Measurements from ENCODE around the gene SLC38A10. TPM values are rescaled to one million over a fixed set of nuclear protein-coding genes. Genes with fewer than 3 reads are reported as not detected.

SLC38A10 gene
- total RNA-seq, 1 experiment from 2014 or later: 20.8 TPM

DNA sequence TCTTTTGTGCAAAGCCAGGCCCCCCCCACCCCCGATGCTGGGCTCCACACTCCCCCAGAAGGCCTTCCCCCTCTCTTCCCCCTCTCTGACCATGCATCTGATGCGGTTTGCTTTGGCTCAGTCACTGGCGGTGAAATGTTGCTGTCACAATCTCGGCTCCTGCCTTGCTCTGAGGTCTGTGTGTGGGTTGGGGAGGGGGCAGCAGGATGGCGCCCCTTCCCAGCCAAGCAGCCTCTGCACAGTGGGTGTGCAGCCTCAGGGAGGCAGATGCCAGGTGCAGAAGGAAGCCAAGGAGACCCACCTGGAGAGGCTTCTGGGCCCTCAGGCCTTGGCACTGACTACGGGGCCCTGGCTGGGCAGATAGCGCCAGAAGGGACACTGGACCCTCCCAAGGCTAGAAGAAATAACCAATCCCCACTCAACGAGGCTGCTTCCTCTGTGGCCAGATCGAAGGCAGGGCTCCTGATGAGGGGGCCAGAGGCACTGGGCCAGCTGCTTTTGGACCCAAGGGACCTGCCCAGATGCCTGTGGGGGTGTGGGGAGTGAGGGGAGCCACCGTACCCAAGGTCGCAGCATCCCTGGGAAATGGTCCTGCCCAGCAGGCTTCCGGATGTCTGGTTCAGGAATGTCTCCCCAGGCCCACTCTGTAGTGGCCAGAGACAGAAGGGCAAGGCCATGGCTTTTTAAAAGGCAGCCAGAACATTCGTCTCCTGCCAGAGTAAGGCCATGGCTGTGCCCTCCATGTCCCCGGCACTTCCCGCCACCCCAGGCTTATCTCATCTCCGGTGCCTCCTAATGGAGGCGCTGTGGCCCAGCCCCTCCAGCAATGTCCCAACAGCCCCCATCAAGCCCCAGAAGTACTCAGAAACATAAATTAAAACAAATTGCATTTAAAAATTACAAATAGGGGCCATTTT is 43.4 kb upstream of the SLC38A10 start:
- H3K9me3 ChIP-seq (ENCODE audit: low read length): no peaks in the 10 kb centered on the region
- no peaks in the 10 kb centered on the region for H3K4me1 ChIP-seq (ENCODE audit: low read length)
- no peak overlapping the region for H3K9ac ChIP-seq (ENCODE audit: low read length)
- H3K4me2 ChIP-seq (ENCODE audit: low read depth, low read length, poor library complexity, severe bottlenecking): no peak overlapping the region
- no peak overlapping the region for H2AFZ ChIP-seq (ENCODE audit: low read length)
- H3K4me3 ChIP-seq (ENCODE audit: low read length): no peak overlapping the region
- no peaks in the 10 kb centered on the region for H3K27me3 ChIP-seq (ENCODE audit: low read length)
- H4K20me1 ChIP-seq (ENCODE audit: insufficient read depth, low read depth, low read length): no peaks in the 10 kb centered on the region
- no peak overlapping the region for H3K27ac ChIP-seq (ENCODE audit: low read length)
- no peak for DNase-seq
- H3K79me2 ChIP-seq (ENCODE audit: low read length): no peaks in the 10 kb centered on the region
- H3K9me2 ChIP-seq (replicated peaks; ENCODE audit: insufficient read depth, low read length): no peaks in the 10 kb centered on the region
- no peaks in the 10 kb centered on the region for H3K36me3 ChIP-seq (ENCODE audit: insufficient read depth, low read length)

DNA sequence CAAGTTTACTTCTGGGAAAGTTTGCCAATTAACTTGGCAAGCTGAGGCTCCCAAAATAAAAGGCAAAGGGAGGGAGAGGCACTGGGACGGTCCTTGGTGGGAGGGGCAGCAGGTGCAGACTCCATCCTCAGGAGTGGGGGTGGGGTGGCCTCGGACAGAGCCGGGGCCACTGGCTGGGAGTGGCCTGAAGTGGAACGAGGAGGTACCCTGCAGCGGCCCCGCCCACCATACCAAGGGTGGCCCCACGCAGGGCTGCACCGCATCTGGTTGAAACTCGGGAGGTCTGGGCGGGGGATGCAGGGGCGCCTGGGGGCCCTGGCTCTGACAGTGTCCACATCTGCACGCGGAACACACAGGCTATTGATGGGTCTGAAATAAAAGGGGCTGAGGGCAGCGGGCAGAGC is 42.4 kb upstream of the SLC38A10 start:
- no peak overlapping the region for H3K4me3 ChIP-seq (ENCODE audit: low read length)
- no peaks in the 10 kb centered on the region for H4K20me1 ChIP-seq (ENCODE audit: insufficient read depth, low read depth, low read length)
- no peak overlapping the region for H3K9ac ChIP-seq (ENCODE audit: low read length)
- no peaks in the 10 kb centered on the region for H3K9me2 ChIP-seq (replicated peaks; ENCODE audit: insufficient read depth, low read length)
- DNase-seq: no peak
- H3K9me3 ChIP-seq (ENCODE audit: low read length): no peaks in the 10 kb centered on the region
- no peak overlapping the region for H3K27ac ChIP-seq (ENCODE audit: low read length)
- no peaks in the 10 kb centered on the region for H3K4me1 ChIP-seq (ENCODE audit: low read length)
- H3K36me3 ChIP-seq (ENCODE audit: insufficient read depth, low read length): no peaks in the 10 kb centered on the region
- H3K79me2 ChIP-seq (ENCODE audit: low read length): no peaks in the 10 kb centered on the region
- no peak overlapping the region for H2AFZ ChIP-seq (ENCODE audit: low read length)
- H3K27me3 ChIP-seq (ENCODE audit: low read length): no peaks in the 10 kb centered on the region
- no peak overlapping the region for H3K4me2 ChIP-seq (ENCODE audit: low read depth, low read length, poor library complexity, severe bottlenecking)

GRCh38 chr17:81336930-81337325 is 41.8 kb upstream of the SLC38A10 start:
- Histone ChIP-seq H3K27ac (ENCODE audit: low read length) (no peak overlapping the region), H3K27me3 (ENCODE audit: low read length) (no peaks in the 10 kb centered on the region), H3K4me3 (ENCODE audit: low read length) (no peak overlapping the region), H3K4me1 (ENCODE audit: low read length) (no peaks in the 10 kb centered on the region), H3K9me3 (ENCODE audit: low read length) (no peaks in the 10 kb centered on the region), H4K20me1 (ENCODE audit: insufficient read depth, low read depth, low read length) (no peaks in the 10 kb centered on the region), H3K9me2 (replicated peaks; ENCODE audit: insufficient read depth, low read length) (no peaks in the 10 kb centered on the region), H3K4me2 (ENCODE audit: low read depth, low read length, poor library complexity, severe bottlenecking) (no peak overlapping the region), H3K36me3 (ENCODE audit: insufficient read depth, low read length) (no peaks in the 10 kb centered on the region), H2AFZ (ENCODE audit: low read length) (no peak overlapping the region), H3K9ac (ENCODE audit: low read length) (no peak overlapping the region), H3K79me2 (ENCODE audit: low read length) (no peaks in the 10 kb centered on the region)
- DNase-seq: no peak

DNA sequence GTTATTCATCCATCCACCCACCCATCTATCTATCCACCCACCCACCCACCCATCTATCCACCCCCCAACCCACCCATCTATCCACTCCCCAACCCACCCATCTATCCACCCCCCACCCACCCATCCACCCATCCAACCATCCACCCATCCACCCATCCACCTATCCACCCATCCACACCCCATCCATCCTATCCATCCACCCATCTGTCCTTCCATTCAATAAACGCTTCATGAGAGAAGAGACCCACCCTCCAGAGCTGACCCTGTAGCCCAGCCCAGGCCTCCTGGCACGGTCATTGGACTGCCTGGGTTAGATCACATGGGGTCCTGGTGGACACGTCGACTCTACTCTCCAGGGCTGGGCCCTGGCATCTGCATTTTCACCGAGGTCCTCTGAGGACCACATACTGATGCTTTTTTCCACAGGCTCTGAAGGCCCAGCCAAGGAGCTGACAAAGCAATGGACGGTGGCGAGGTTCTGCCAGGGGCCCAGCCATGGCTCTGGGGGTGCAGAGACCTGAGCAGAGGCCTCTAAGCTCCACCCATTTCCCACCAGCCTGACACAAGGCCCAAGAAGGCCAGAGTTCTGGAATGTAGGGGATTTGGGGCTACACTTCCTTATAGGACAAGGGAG is 41.3 kb upstream of the SLC38A10 start:
- H3K27me3 ChIP-seq (ENCODE audit: low read length): no peaks in the 10 kb centered on the region

DNA sequence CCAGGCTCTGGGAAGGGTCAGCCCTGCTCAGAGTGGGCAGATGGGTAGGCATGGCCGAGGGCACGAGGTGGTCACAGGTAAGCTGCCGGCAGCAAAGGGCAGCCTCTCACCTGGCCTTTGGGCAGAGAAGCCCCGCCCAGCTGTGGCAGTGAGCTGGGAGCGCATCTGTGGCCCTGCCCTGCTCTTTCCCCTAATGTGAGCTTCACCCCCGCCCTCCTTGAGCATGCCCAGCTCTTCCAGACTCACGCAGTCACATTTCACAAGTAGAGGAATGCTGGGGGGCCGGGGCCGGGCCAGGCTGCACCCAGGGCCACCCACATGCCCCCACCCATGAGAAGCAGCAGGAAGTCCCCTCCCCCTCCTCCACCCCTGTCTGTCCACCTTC is 40.7 kb upstream of the SLC38A10 start:
- Histone ChIP-seq H2AFZ (ENCODE audit: low read length) (no peak overlapping the region), H3K4me2 (ENCODE audit: low read depth, low read length, poor library complexity, severe bottlenecking) (no peak overlapping the region), H3K9ac (ENCODE audit: low read length) (no peak overlapping the region), H3K36me3 (ENCODE audit: insufficient read depth, low read length) (no peaks in the 10 kb centered on the region), H3K79me2 (ENCODE audit: low read length) (no peaks in the 10 kb centered on the region), H3K4me3 (ENCODE audit: low read length) (no peak overlapping the region), H3K9me2 (replicated peaks; ENCODE audit: insufficient read depth, low read length) (no peaks in the 10 kb centered on the region), H3K4me1 (ENCODE audit: low read length) (no peaks in the 10 kb centered on the region), H3K9me3 (ENCODE audit: low read length) (no peaks in the 10 kb centered on the region), H3K27me3 (ENCODE audit: low read length) (no peaks in the 10 kb centered on the region), H3K27ac (ENCODE audit: low read length) (no peak overlapping the region), H4K20me1 (ENCODE audit: insufficient read depth, low read depth, low read length) (no peaks in the 10 kb centered on the region)
- no peak for DNase-seq

More for the DNA sequence above, 41.3 kb upstream of the SLC38A10 start:
- H3K4me3 ChIP-seq (ENCODE audit: low read length): no peak overlapping the region
- no peak overlapping the region for H3K9ac ChIP-seq (ENCODE audit: low read length)
- no peaks in the 10 kb centered on the region for H3K4me1 ChIP-seq (ENCODE audit: low read length)
- DNase-seq: no peak
- no peak overlapping the region for H3K27ac ChIP-seq (ENCODE audit: low read length)
- no peaks in the 10 kb centered on the region for H3K9me2 ChIP-seq (replicated peaks; ENCODE audit: insufficient read depth, low read length)
- no peak overlapping the region for H3K4me2 ChIP-seq (ENCODE audit: low read depth, low read length, poor library complexity, severe bottlenecking)
- H2AFZ ChIP-seq (ENCODE audit: low read length): no peak overlapping the region
- no peaks in the 10 kb centered on the region for H4K20me1 ChIP-seq (ENCODE audit: insufficient read depth, low read depth, low read length)
- H3K79me2 ChIP-seq (ENCODE audit: low read length): no peaks in the 10 kb centered on the region
- H3K9me3 ChIP-seq (ENCODE audit: low read length): no peaks in the 10 kb centered on the region
- no peaks in the 10 kb centered on the region for H3K36me3 ChIP-seq (ENCODE audit: insufficient read depth, low read length)

DNA sequence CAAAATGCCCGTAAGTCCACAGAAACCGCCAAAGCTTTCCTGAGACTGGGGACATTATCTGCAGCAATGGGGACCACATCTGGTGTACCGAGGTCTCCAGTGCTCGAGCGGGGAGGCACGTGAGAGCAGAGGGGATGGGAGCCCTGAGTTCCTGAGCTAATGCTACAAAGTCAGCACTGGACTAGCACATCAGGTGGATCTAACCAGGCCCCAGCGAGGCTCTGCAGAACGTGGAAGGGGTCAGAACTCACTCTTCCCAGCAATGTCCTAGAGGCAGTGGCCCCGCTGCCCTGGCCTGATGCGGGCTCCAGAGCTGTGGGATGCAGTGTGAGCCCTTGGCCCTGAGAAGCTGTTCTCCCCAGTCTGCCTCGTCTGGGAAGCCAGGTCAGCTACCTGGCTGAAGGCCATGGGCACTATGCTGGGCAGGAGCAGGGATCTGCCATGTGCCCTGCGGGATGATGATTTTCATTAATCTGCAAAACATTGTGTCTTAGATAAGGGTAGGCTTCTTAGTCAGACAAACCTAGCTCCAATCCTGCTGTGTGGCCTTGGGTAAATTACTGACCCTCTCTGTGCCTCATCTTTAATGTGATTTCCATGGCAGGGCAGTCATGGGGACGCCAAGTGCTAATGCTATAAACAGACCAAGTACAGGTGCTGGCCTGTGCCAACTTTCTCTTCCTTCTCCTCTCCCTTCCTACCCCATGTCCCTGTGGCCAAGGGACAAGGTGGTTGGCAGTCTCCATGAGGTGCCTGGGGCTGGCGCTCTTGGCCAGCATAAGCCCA is 40.1 kb upstream of the SLC38A10 start:
- Histone ChIP-seq H2AFZ (ENCODE audit: low read length) (no peak overlapping the region), H3K9me2 (replicated peaks; ENCODE audit: insufficient read depth, low read length) (no peaks in the 10 kb centered on the region), H3K27me3 (ENCODE audit: low read length) (no peaks in the 10 kb centered on the region), H3K9ac (ENCODE audit: low read length) (no peak overlapping the region), H3K4me2 (ENCODE audit: low read depth, low read length, poor library complexity, severe bottlenecking) (no peak overlapping the region), H3K79me2 (ENCODE audit: low read length) (no peaks in the 10 kb centered on the region), H3K27ac (ENCODE audit: low read length) (no peak overlapping the region), H3K9me3 (ENCODE audit: low read length) (no peaks in the 10 kb centered on the region), H4K20me1 (ENCODE audit: insufficient read depth, low read depth, low read length) (no peaks in the 10 kb centered on the region), H3K36me3 (ENCODE audit: insufficient read depth, low read length) (no peaks in the 10 kb centered on the region), H3K4me3 (ENCODE audit: low read length) (no peak overlapping the region), H3K4me1 (ENCODE audit: low read length) (no peaks in the 10 kb centered on the region)
- no peak for DNase-seq

- Histone ChIP-seq H2AFZ (ENCODE audit: low read length) (no peak overlapping the region), H3K4me3 (ENCODE audit: low read length) (no peak overlapping the region), H3K9me3 (ENCODE audit: low read length) (no peaks in the 10 kb centered on the region), H3K79me2 (ENCODE audit: low read length) (no peaks in the 10 kb centered on the region), H3K27me3 (ENCODE audit: low read length) (no peaks in the 10 kb centered on the region), H4K20me1 (ENCODE audit: insufficient read depth, low read depth, low read length) (no peaks in the 10 kb centered on the region), H3K9me2 (replicated peaks; ENCODE audit: insufficient read depth, low read length) (no peaks in the 10 kb centered on the region), H3K4me2 (ENCODE audit: low read depth, low read length, poor library complexity, severe bottlenecking) (no peak overlapping the region), H3K9ac (ENCODE audit: low read length) (no peak overlapping the region), H3K36me3 (ENCODE audit: insufficient read depth, low read length) (no peaks in the 10 kb centered on the region), H3K27ac (ENCODE audit: low read length) (no peak overlapping the region), H3K4me1 (ENCODE audit: low read length) (no peaks in the 10 kb centered on the region)
- DNase-seq: no peak
Measured at GRCh38 chr17:81334391-81334901, 39.3 kb upstream of the SLC38A10 start.

All from Karpas-422 (cell line).